Measurements from ENCODE around the gene VSIG10L.
A peak's percentile ranks its signal among the peaks of the same experiment; 100 is the strongest.

Gene VSIG10L

DNA sequence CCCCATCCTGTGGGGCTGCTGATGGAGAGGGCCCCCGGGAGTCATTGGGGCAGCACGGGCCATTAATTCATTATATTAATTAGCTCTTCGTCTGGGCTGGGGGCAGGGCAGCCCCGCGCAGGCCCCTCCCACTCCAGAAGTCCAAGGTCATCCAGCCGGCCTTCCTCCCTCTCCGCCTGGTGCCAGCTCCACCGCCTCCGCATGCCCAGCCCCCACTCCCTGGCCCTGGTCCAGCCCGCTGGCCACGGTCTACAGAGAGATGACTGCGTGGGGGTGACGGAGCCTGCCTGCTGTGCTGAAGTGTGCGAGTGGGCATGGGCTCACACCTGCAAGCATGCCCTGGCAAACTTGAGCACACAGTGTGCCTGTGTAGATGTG is 21.7 kb downstream of the VSIG10L start:
- no peaks in the 10 kb centered on the region for H3K4me1 ChIP-seq (ENCODE audit: control insufficient read depth, insufficient read depth, low read depth, low read length)
- no peak overlapping the region for H2AK5ac ChIP-seq (ENCODE audit: low read length, severe bottlenecking)
- H3K9ac ChIP-seq (ENCODE audit: low read length), result no peak overlapping the region
- no peaks in the 10 kb centered on the region for H3K36me3 ChIP-seq (ENCODE audit: control insufficient read depth in 1 of 2, insufficient read depth in 2 of 2, low read depth in 1 of 2, low read length in 2 of 2)
- no peak overlapping the region for H2BK15ac ChIP-seq (ENCODE audit: low read depth, poor library complexity, severe bottlenecking)
- peaks cover 0 to 30% of the 10 kb centered on the region in 2 experiments for H3K27me3 ChIP-seq (ENCODE audit: control insufficient read depth in 1 of 2, insufficient read depth in 1 of 2, low read length in 2 of 2)
- H2BK5ac ChIP-seq (ENCODE audit: low read depth, low read length, poor library complexity, severe bottlenecking), result no peak overlapping the region
- no peak overlapping the region for H3K23ac ChIP-seq (ENCODE audit: low read length in 2 of 2)
- 78% methylated on average over 14 of the region's 14 CpGs for WGBS
- no peak overlapping the region for H3K18ac ChIP-seq (ENCODE audit: low read depth in 1 of 2, low read length in 2 of 2)
- H3K4ac ChIP-seq (ENCODE audit: low read depth in 1 of 2, low read length in 2 of 2), result no peak overlapping the region
- H3K4me3 ChIP-seq (ENCODE audit: insufficient read depth in 1 of 2, low read depth in 1 of 2, low read length in 2 of 2), result no peak overlapping the region
- no peak overlapping the region for H2BK120ac ChIP-seq (ENCODE audit: low read depth, low read length)
- no peak overlapping the region for H3K27ac ChIP-seq (ENCODE audit: low read length, poor library complexity, severe bottlenecking)
- no peak for DNase-seq
- no peak overlapping the region for H3K14ac ChIP-seq (ENCODE audit: low read length in 2 of 2)
- H4K91ac ChIP-seq (ENCODE audit: low read length), result peak overlapping the region; percentile 34
- no peak overlapping the region for H2AFZ ChIP-seq (ENCODE audit: low read depth, low read length)
- H3K4me2 ChIP-seq (ENCODE audit: low read length, poor library complexity, severe bottlenecking), result no peak overlapping the region
- no peaks in the 10 kb centered on the region for H3K79me1 ChIP-seq (replicated peaks; ENCODE audit: low read length, poor library complexity, severe bottlenecking)
- no peaks in the 10 kb centered on the region for H3K9me3 ChIP-seq (ENCODE audit: control insufficient read depth, low read length)
- no peak overlapping the region for H4K8ac ChIP-seq (ENCODE audit: low read length)
- no peak overlapping the region for H2BK12ac ChIP-seq (ENCODE audit: low read length in 2 of 2)

DNA sequence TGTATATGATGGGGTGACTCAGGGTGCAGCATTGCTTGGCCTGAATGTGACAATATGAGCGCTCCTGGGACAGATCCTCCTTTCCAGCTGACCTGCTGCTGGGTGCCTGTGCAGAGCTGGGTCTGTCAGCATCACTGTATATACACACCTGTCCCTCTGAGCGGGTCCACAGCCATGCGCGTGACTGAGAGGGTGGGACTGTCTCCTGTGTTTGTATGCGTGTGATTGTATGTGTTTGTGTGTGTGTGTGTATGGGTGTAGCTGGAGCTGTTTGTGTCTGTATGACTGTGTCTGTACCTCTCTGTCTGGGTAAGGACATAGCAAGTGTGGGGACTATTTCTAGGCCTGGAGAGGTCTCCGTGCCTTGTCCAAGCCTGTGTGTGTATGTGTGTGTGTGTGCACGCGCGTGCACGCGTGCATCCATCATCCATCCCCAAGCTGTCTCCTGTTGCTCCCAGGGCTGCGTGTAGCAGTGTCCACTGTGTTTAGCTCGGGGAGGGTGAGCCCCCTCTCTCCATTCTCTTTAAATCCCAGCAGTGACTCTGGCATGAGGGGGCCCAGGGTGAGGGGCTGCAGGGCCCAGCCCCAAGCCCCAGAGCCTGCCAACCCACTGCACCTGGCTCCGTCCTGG is 22.2 kb downstream of the VSIG10L start:
- H3K14ac ChIP-seq (ENCODE audit: low read length in 2 of 2), result no peak overlapping the region
- H3K18ac ChIP-seq (ENCODE audit: low read depth in 1 of 2, low read length in 2 of 2), result no peak overlapping the region
- H2BK5ac ChIP-seq (ENCODE audit: low read depth, low read length, poor library complexity, severe bottlenecking), result no peak overlapping the region
- DNase-seq, result no peak
- H2BK15ac ChIP-seq (ENCODE audit: low read depth, poor library complexity, severe bottlenecking), result no peak overlapping the region
- H2AK5ac ChIP-seq (ENCODE audit: low read length, severe bottlenecking), result no peak overlapping the region
- no peak overlapping the region for H3K9ac ChIP-seq (ENCODE audit: low read length)
- no peak overlapping the region for H2AFZ ChIP-seq (ENCODE audit: low read depth, low read length)
- H3K4me1 ChIP-seq (ENCODE audit: control insufficient read depth, insufficient read depth, low read depth, low read length), result no peaks in the 10 kb centered on the region
- no peak overlapping the region for H2BK120ac ChIP-seq (ENCODE audit: low read depth, low read length)
- H3K36me3 ChIP-seq (ENCODE audit: control insufficient read depth in 1 of 2, insufficient read depth in 2 of 2, low read depth in 1 of 2, low read length in 2 of 2), result no peaks in the 10 kb centered on the region
- no peak overlapping the region for H3K27ac ChIP-seq (ENCODE audit: low read length, poor library complexity, severe bottlenecking)
- H3K4me3 ChIP-seq (ENCODE audit: insufficient read depth in 1 of 2, low read depth in 1 of 2, low read length in 2 of 2), result no peak overlapping the region
- WGBS, result 91% methylated on average over 13 of the region's 14 CpGs
- no peak overlapping the region for H3K23ac ChIP-seq (ENCODE audit: low read length in 2 of 2)
- H4K8ac ChIP-seq (ENCODE audit: low read length), result no peak overlapping the region
- H3K4ac ChIP-seq (ENCODE audit: low read depth in 1 of 2, low read length in 2 of 2), result no peak overlapping the region
- peaks cover 0 to 32% of the 10 kb centered on the region in 2 experiments for H3K27me3 ChIP-seq (ENCODE audit: control insufficient read depth in 1 of 2, insufficient read depth in 1 of 2, low read length in 2 of 2)
- H4K91ac ChIP-seq (ENCODE audit: low read length), result no peak overlapping the region
- H3K79me1 ChIP-seq (replicated peaks; ENCODE audit: low read length, poor library complexity, severe bottlenecking), result no peaks in the 10 kb centered on the region
- H2BK12ac ChIP-seq (ENCODE audit: low read length in 2 of 2), result no peak overlapping the region
- no peaks in the 10 kb centered on the region for H3K9me3 ChIP-seq (ENCODE audit: control insufficient read depth, low read length)
- no peak overlapping the region for H3K4me2 ChIP-seq (ENCODE audit: low read length, poor library complexity, severe bottlenecking)

DNA sequence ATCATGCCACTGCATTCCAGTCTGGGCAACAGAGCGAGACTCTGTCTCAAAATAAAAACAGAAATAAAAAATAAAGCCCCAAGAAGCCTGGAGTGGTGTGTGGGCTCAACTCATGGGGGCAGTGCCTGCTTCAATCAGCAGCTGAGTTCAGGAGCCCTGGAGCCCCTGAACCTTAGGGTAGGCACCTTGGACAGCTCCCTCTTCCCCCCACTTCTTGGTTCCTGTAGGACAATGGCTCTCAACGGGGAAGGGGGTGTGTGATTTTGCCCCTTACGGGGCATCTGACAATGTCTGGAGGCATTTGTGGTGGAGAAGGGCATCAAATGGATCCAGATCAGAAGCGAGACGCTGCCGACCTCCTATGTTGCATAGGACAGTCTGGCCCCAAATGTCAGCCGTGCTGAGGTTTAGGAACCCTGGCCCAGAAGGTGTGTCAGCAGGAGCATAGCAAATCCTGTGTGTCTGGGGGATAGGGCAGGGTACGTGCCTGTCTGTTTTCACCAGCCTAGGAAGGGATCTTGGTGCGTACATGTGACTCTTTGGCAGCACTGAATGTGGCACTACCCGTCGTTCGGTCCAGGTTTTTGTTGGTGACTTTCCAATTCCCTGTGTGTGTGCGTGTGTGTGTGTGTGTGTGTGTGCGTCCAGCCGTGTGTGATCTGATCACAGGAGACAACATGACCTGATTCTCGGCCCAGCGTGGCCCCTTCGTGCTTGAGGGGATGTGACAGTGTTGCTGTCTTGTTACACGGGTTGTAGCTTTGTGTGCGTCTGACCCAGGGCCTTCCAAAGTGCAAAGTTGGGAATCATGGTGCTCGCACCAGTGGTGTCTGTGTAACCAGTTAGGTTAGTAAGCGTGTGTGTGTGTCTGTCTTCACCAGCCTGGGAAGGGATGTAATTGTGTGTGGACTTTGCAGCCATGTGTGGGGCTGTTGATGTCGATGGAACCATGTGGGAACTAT is 23.0 kb downstream of the VSIG10L start:
- Histone ChIP-seq H3K23ac (ENCODE audit: low read length in 2 of 2) (no peak overlapping the region), H2BK5ac (ENCODE audit: low read depth, low read length, poor library complexity, severe bottlenecking) (no peak overlapping the region), H3K14ac (ENCODE audit: low read length in 2 of 2) (no peak overlapping the region), H2BK120ac (ENCODE audit: low read depth, low read length) (no peak overlapping the region), H3K9ac (ENCODE audit: low read length) (no peak overlapping the region), H2BK12ac (ENCODE audit: low read length in 2 of 2) (no peak overlapping the region), H4K91ac (ENCODE audit: low read length) (no peak overlapping the region), H3K79me1 (replicated peaks; ENCODE audit: low read length, poor library complexity, severe bottlenecking) (no peaks in the 10 kb centered on the region), H3K4me3 (ENCODE audit: insufficient read depth in 1 of 2, low read depth in 1 of 2, low read length in 2 of 2) (no peak overlapping the region), H3K18ac (ENCODE audit: low read depth in 1 of 2, low read length in 2 of 2) (no peak overlapping the region), H3K4me2 (ENCODE audit: low read length, poor library complexity, severe bottlenecking) (no peak overlapping the region), H3K4ac (ENCODE audit: low read depth in 1 of 2, low read length in 2 of 2) (no peak overlapping the region), H3K27me3 (ENCODE audit: control insufficient read depth in 1 of 2, insufficient read depth in 1 of 2, low read length in 2 of 2) (peaks cover 0 to 28% of the 10 kb centered on the region in 2 experiments), H3K4me1 (ENCODE audit: control insufficient read depth, insufficient read depth, low read depth, low read length) (no peaks in the 10 kb centered on the region), H3K27ac (ENCODE audit: low read length, poor library complexity, severe bottlenecking) (no peak overlapping the region), H2AFZ (ENCODE audit: low read depth, low read length) (no peak overlapping the region), H4K8ac (ENCODE audit: low read length) (no peak overlapping the region), H3K36me3 (ENCODE audit: control insufficient read depth in 1 of 2, insufficient read depth in 2 of 2, low read depth in 1 of 2, low read length in 2 of 2) (no peaks in the 10 kb centered on the region), H2AK5ac (ENCODE audit: low read length, severe bottlenecking) (no peak overlapping the region), H3K9me3 (ENCODE audit: control insufficient read depth, low read length) (no peaks in the 10 kb centered on the region), H2BK15ac (ENCODE audit: low read depth, poor library complexity, severe bottlenecking) (no peak overlapping the region)
- DNase-seq, result no peak
- 70% methylated on average over 22 of the region's 23 CpGs for WGBS

DNA sequence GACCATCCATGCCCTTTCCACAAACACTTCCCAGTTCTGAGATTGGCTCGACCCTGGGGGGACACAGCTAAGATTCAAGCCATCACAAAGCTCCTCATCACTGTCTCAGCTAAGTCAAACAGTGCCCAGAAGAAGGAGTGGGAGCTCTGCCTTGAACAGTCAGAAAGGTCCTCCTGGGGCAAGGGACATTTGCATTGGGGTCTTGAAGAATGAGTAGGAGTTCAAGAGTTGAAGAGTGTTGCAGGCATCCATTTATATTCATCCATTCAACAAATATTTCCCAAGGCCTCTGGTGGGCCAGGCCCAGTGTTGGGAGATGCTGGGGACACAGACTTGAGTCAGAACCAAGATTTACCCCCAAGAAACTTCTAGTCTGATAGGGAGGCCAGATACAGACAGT is 24.0 kb downstream of the VSIG10L start:
- H3K18ac ChIP-seq (ENCODE audit: low read depth in 1 of 2, low read length in 2 of 2), result no peak overlapping the region
- no peak for DNase-seq
- no peak overlapping the region for H3K27ac ChIP-seq (ENCODE audit: low read length, poor library complexity, severe bottlenecking)

More for the DNA sequence above, 24.0 kb downstream of the VSIG10L start:
- no peak overlapping the region for H2BK12ac ChIP-seq (ENCODE audit: low read length in 2 of 2)
- H3K4me2 ChIP-seq (ENCODE audit: low read length, poor library complexity, severe bottlenecking), result no peak overlapping the region
- H3K4me1 ChIP-seq (ENCODE audit: control insufficient read depth, insufficient read depth, low read depth, low read length), result no peaks in the 10 kb centered on the region
- no peak overlapping the region for H3K9ac ChIP-seq (ENCODE audit: low read length)
- H4K8ac ChIP-seq (ENCODE audit: low read length), result no peak overlapping the region
- H3K9me3 ChIP-seq (ENCODE audit: control insufficient read depth, low read length), result no peaks in the 10 kb centered on the region
- H3K23ac ChIP-seq (ENCODE audit: low read length in 2 of 2), result no peak overlapping the region
- no peak overlapping the region for H3K14ac ChIP-seq (ENCODE audit: low read length in 2 of 2)
- no peak overlapping the region for H2AK5ac ChIP-seq (ENCODE audit: low read length, severe bottlenecking)
- H3K36me3 ChIP-seq (ENCODE audit: control insufficient read depth in 1 of 2, insufficient read depth in 2 of 2, low read depth in 1 of 2, low read length in 2 of 2), result no peaks in the 10 kb centered on the region
- no peak overlapping the region for H2BK120ac ChIP-seq (ENCODE audit: low read depth, low read length)
- H2BK15ac ChIP-seq (ENCODE audit: low read depth, poor library complexity, severe bottlenecking), result no peak overlapping the region
- H3K4ac ChIP-seq (ENCODE audit: low read depth in 1 of 2, low read length in 2 of 2), result no peak overlapping the region
- peaks cover 2 to 23% of the 10 kb centered on the region in 2 experiments for H3K27me3 ChIP-seq (ENCODE audit: control insufficient read depth in 1 of 2, insufficient read depth in 1 of 2, low read length in 2 of 2)
- no peak overlapping the region for H2AFZ ChIP-seq (ENCODE audit: low read depth, low read length)
- H2BK5ac ChIP-seq (ENCODE audit: low read depth, low read length, poor library complexity, severe bottlenecking), result no peak overlapping the region
- H3K79me1 ChIP-seq (replicated peaks; ENCODE audit: low read length, poor library complexity, severe bottlenecking), result no peaks in the 10 kb centered on the region
- H3K4me3 ChIP-seq (ENCODE audit: insufficient read depth in 1 of 2, low read depth in 1 of 2, low read length in 2 of 2), result no peak overlapping the region
- 0% methylated on average over 1 of the region's 1 CpG for WGBS
- no peak overlapping the region for H4K91ac ChIP-seq (ENCODE audit: low read length)
